Measurements from ENCODE around the gene ZAR1L.

The ZAR1L gene

GRCh38 chr13:32256243-32256642 is 58.9 kb downstream of the ZAR1L start:
- DNase-seq (ENCODE audit: insufficient read length, low spot score) (no peak), FAIRE-seq (no peak)
- TF ChIP-seq CTCF (IDR thresholded peaks at IDR 0.05; ENCODE audit: insufficient read depth, missing control alignments) = no peak

GRCh38 chr13:32255724-32256109 is 59.4 kb downstream of the ZAR1L start:
- no peak for TF ChIP-seq CTCF (IDR thresholded peaks at IDR 0.05; ENCODE audit: insufficient read depth, missing control alignments)
- DNase-seq (ENCODE audit: insufficient read length, low spot score) = no peak
- no peak for FAIRE-seq

- no peak for DNase-seq (ENCODE audit: insufficient read length, low spot score)
- no peak for TF ChIP-seq CTCF (IDR thresholded peaks at IDR 0.05; ENCODE audit: insufficient read depth, missing control alignments)
These were observed 60.0 kb downstream of the ZAR1L start for GRCh38 chr13:32254916-32255723.

GRCh38 chr13:32254416-32254815 is 60.7 kb downstream of the ZAR1L start:
- FAIRE-seq (no peak), DNase-seq (ENCODE audit: insufficient read length, low spot score) (no peak)
- TF ChIP-seq CTCF (IDR thresholded peaks at IDR 0.05; ENCODE audit: insufficient read depth, missing control alignments) = no peak

More at GRCh38 chr13:32254916-32255723, 60.0 kb downstream of the ZAR1L start:
- no peak for FAIRE-seq

- TF ChIP-seq CTCF (IDR thresholded peaks at IDR 0.05; ENCODE audit: insufficient read depth, missing control alignments) = no peak
- FAIRE-seq (no peak), DNase-seq (ENCODE audit: insufficient read length, low spot score) (no peak)
These were observed 61.2 kb downstream of the ZAR1L start for GRCh38 chr13:32253911-32254399.

All from D721Med (cell line).